ENCODE measurements around the gene MRM2. TPM values are rescaled to one million over a fixed set of nuclear protein-coding genes. Genes with fewer than 3 reads are reported as not detected.

The MRM2 gene
- polyA plus RNA-seq, 2 of the 4 experiments (the other 2 are of a cell fraction) = 35.6 to 44.0 TPM

- TF ChIP-seq, protein P1, sequence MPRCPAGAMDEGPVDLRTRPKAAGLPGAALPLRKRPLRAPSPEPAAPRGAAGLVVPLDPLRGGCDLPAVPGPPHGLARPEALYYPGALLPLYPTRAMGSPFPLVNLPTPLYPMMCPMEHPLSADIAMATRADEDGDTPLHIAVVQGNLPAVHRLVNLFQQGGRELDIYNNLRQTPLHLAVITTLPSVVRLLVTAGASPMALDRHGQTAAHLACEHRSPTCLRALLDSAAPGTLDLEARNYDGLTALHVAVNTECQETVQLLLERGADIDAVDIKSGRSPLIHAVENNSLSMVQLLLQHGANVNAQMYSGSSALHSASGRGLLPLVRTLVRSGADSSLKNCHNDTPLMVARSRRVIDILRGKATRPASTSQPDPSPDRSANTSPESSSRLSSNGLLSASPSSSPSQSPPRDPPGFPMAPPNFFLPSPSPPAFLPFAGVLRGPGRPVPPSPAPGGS (IDR thresholded peaks at IDR 0.05) = no peak
- TF ChIP-seq CHD4 (IDR thresholded peaks at IDR 0.05; ENCODE audit: borderline replicate concordance) = no peak
Observed at GRCh38 chr7:2280424-2280823, 38.4 kb upstream of the MRM2 start (continued).

- Histone ChIP-seq H3K4me3 (no peak overlapping the region), H3K9me3 (no peaks in the 10 kb centered on the region), H3K4me1 (no peaks in the 10 kb centered on the region), H3K27ac (no peak overlapping the region), H3K4me2 (no peak overlapping the region)
- TF ChIP-seq ELK1 (IDR thresholded peaks at IDR 0.05; ENCODE audit: low read depth, low read length) (no peak), CBX8 (IDR thresholded peaks at IDR 0.05) (no peak), REST (IDR thresholded peaks at IDR 0.05) (no peak), EP300 (IDR thresholded peaks at IDR 0.05) (no peak), PBX3 (IDR thresholded peaks at IDR 0.05) (no peak), JUN (IDR thresholded peaks at IDR 0.05) (no peak), ZFP36 (IDR thresholded peaks at IDR 0.05; ENCODE audit: borderline replicate concordance, partially characterized antibody) (no peak), NPAS2 (CRISPR knock-in tag; IDR thresholded peaks at IDR 0.05; ENCODE audit: borderline replicate concordance) (no peak), RFX5 (IDR thresholded peaks at IDR 0.05) (no peak), RCOR1 (IDR thresholded peaks at IDR 0.05; ENCODE audit: low read depth, low read length) (no peak), CBX2 (IDR thresholded peaks at IDR 0.05; ENCODE audit: borderline replicate concordance, low read depth) (no peak), TP53 (CRISPR knock-in tag; IDR thresholded peaks at IDR 0.05) (no peak), FOSL2 (IDR thresholded peaks at IDR 0.05) (no peak), FOSL2 (CRISPR knock-in tag; IDR thresholded peaks at IDR 0.05) (no peak), ZSCAN20 (CRISPR knock-in tag; IDR thresholded peaks at IDR 0.05) (no peak), HOXB13 (CRISPR knock-in tag; IDR thresholded peaks at IDR 0.05; ENCODE audit: low read depth) (no peak)
- TF ChIP-seq, protein P2, sequence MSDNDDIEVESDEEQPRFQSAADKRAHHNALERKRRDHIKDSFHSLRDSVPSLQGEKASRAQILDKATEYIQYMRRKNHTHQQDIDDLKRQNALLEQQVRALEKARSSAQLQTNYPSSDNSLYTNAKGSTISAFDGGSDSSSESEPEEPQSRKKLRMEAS (IDR thresholded peaks at IDR 0.05) = no peak
- TF ChIP-seq, protein P3, sequence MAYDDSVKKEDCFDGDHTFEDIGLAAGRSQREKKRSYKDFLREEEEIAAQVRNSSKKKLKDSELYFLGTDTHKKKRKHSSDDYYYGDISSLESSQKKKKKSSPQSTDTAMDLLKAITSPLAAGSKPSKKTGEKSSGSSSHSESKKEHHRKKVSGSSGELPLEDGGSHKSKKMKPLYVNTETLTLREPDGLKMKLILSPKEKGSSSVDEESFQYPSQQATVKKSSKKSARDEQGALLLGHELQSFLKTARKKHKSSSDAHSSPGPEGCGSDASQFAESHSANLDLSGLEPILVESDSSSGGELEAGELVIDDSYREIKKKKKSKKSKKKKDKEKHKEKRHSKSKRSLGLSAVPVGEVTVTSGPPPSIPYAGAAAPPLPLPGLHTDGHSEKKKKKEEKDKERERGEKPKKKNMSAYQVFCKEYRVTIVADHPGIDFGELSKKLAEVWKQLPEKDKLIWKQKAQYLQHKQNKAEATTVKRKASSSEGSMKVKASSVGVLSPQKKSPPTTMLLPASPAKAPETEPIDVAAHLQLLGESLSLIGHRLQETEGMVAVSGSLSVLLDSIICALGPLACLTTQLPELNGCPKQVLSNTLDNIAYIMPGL (CRISPR knock-in tag; IDR thresholded peaks at IDR 0.05; ENCODE audit: borderline replicate concordance) = no peak
- TF ChIP-seq, protein P4, sequence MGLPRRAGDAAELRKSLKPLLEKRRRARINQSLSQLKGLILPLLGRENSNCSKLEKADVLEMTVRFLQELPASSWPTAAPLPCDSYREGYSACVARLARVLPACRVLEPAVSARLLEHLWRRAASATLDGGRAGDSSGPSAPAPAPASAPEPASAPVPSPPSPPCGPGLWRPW (IDR thresholded peaks at IDR 0.05) = no peak
- WGBS (ENCODE audit: missing lambda C conversion rate) = 87% methylated on average over 4 of the region's 4 CpGs
- POLR2A ChIA-PET = no interaction called here
- CTCF ChIA-PET = interaction anchor here (1.0 kb wide), 1 partner anchor 12 kb away, joined by 3 read pairs; no protein-coding TSS in a partner anchor
- ATAC-seq (no peak), DNase-seq (ENCODE audit: low read depth in 1 of 2, low spot score in 1 of 2) (no peak), FAIRE-seq (no peak)
Observed at GRCh38 chr7:2279896-2280295, 37.9 kb upstream of the MRM2 start.

Measured in A549 (cell line).